ENCODE results near the gene KLHL7.
"Not testable (repeated sequence)": the region's sequence is repeated elsewhere in the genome, so short reads cannot be mapped to it uniquely, and the experiment has no call there.

The KLHL7 gene

GRCh38 chr7:23220690-23221305, 115.2 kb downstream of the KLHL7 start:
- no peak for DNase-seq

GRCh38 chr7:23222439-23223030, 117.0 kb downstream of the KLHL7 start:
- no peak for DNase-seq

GRCh38 chr7:23224364-23224763, 118.8 kb downstream of the KLHL7 start:
- not testable (repeated sequence) for DNase-seq

- DNase-seq = no peak
Measured at GRCh38 chr7:23226844-23227450, 121.4 kb downstream of the KLHL7 start.

All from activated gamma-delta T cell (primary cell).